NCI-H2171 (cell line): ENCODE results near the gene C5orf47.

Experiments used
- DNase-seq: peaks from one replicate; lab custom pipeline; 2025; lab: John Stamatoyannopoulos, UW

C5orf47 gene

DNA sequence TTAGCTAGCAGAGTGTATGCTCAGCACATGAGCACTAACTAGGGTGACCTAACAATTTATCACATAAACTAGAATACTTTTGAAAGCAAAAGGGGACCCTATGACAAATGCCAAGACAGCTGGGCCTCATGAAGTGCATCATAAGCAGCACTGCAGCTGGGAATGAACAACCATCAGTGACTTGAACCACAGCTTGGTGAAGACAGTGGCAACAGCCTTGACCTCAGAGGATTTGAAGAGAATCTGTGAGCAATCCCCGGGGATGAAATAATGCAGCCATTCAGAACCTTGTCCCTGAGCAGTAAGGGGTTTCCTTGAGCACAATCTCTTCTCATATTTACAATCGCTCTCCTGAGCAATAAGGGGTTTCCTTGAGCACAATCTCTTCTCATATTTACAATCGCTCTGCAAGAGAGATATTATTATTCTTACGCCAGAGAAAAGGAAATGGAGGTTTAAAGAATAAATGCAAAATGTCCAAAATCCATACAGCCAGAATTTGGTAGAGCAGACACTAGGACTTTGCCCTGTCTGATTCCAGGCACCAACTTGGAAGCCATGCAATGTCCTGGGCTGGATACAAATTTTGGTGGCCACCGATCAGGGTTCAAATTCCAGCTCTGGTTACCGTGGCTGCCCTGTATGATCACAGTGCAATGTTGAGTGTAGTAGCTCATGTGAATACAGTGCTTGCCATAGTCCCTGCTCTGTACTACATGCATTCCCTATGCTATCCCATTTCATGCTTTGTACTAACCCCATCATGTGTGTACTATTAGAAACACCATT, 55.7 kb downstream of the C5orf47 start:
- no peak for DNase-seq

DNA sequence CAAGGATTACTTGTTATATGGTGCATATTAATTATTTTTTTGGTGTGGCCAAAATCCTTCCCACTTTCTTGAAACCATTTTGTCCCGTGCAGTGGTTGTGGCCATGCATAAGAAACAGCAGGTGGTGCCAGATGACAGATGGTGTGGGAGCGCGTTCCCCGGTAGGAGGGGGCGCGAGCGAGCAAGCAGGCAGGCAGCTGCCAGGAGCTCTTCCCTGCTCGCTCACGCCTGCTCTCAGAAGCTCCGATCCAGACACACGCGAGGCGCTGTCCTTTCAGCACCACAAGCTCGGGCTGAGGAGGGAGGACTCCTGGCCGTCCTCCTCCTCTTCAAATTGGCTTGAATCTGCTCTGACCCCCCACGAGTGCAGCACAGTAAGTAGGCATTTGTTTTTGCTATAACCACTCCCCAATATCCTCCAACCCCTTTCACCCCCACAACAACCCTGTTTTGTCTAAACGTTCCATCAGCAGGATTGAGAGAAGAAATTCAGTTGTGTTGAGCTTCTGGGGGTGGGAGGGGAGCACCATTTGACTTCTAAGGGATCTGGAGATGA, 56.6 kb downstream of the C5orf47 start, which contains the start of gene NSG2:
Gene NSG2, plus strand, starts transcription at position 237 of the 556 bp plus-strand sequence. CDS start 1,050 bp downstream, outside the sequence.
- peak; percentile 67 for DNase-seq

DNA sequence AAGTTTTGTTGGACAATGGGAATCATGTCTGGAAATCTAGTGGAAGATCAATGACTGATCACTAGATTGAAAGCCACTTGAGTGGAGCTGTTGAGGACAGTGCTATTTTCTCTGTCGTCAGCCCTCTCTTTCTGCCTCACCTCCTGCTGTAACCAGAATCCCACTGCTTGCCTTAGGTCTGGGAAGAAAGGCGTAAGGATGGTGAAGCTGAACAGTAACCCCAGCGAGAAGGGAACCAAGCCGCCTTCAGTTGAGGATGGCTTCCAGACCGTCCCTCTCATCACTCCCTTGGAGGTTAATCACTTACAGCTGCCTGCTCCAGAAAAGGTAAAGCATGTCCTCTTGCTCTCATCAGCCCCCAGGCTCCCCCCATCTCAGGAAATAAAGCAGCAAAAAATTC, 57.6 kb downstream of the C5orf47 start:
- no peak for DNase-seq

DNA sequence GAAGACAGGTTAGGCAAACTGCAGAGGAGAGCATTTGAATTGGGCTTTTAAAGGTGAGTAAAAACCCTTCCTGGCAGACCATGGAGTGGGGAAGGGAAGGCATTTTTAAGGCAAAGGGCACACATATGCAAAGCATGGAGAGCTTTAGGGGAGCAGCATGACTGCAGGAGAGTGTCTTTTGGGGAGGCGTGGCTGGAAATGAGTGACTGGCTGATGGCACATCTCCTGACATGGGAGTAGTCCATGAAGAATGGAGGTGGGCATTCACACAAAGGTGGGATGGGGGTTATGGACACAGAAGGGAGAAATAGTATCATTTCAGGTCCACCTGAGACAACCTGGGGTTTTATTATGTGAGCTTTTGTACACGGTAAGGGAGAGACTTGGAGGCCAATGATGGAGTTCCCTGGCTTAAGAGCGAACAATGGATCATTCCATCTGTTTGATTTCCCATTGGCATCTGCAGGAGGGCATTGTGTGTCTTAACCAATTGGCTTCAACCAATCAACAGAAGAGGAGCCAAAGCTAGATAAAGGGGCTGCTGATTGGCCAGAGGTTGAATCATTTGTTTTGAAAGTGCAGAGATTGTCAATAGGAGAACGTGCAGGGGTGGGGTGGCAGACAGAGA, 58.6 kb downstream of the C5orf47 start:
- no peak for DNase-seq

DNA sequence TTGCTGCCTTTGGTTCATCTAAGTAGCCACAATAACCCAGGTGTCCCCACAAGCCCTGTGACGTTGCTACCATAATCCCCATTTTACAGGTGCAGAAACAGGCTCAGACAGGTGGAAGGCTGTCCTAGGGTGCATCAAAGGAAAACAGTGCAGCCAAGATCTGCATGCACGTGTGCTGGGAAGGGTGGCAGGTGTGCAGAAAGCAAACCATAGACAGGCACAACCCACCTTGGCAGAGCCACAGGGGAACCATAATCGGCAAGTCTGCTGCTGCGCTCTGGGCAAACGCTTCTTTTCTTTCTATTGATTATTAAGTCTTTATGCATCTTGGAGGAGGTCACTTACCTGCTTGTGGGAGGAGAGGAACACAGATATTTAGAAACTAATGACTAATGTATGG, 63.7 kb downstream of the C5orf47 start:
- DNase-seq = no peak

DNA sequence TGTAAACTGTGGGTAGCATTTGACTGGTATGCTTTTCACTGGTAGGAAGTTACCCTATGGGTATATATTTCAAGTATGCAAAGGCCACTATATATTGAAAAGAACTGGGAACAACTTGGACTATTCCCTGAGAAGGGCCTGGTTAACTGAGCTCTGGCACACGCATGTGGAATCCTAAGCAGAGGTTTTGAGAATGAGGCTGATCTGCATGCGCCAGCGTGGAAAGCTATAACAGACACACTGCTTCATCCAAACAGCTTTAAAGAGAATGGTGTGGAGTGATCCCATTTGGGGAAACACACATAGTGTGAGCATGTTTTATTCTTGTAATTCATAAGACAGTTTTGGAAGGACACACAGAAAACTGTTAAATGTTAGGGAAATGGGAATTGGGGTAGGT, 64.9 kb downstream of the C5orf47 start:
- no peak for DNase-seq
